NCI-H2196 (cell line): Measurements from ENCODE around the gene AMZ2.
"Not testable (repeated sequence)": the region's sequence is repeated elsewhere in the genome, so short reads cannot be mapped to it uniquely, and the experiment has no call there.

ENCODE experiments used
- DNase-seq: peaks from one replicate; lab custom pipeline; 2025; ENCODE audit not compliant: unreplicated experiment; lab: John Stamatoyannopoulos, UW

The AMZ2 gene

DNA sequence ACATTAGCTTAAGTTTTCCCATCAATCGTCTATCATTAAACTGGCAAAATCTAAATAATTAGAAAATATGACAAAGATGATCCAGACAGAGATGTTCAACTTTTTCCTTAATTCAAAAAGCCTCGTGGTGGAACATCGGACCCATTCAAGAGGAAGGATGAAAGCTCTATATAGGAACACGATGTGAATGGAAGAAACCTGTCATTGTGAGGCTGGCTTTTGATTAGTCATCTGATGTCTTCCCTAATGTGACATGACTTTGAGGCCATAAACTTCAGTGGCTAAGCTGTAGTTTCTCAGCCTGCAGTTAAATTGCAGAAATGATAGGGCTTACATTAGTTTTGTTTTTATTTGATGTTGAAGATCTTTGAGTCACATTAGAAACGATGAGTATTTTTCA, 1.0 kb downstream of the AMZ2 start:
- no peak for DNase-seq

GRCh38 chr17:68249354-68249765, 1.5 kb downstream of the AMZ2 start:
- DNase-seq, result no peak

- DNase-seq, result not testable (repeated sequence)
These were observed 5.6 kb downstream of the AMZ2 start for GRCh38 chr17:68253426-68253825.

DNA sequence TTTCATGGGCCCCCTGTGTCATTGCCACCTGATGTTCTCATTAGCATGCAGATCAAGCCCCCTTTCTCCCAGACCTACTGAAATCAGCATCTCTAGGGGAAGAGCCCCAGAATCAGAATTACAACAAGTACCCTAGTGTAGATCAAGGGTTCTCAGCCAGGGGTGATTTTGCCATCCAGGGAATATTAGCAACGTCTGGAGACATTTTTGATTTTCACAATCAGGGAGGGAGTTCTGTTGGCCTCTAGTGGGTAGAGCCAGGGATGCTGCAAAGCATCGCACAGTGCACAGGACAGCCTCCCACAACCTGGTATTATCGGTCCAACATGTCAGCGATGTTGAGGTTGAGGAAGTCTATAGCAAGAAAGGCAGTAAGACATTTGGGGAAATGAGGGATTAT, 7.3 kb downstream of the AMZ2 start:
- no peak for DNase-seq

DNA sequence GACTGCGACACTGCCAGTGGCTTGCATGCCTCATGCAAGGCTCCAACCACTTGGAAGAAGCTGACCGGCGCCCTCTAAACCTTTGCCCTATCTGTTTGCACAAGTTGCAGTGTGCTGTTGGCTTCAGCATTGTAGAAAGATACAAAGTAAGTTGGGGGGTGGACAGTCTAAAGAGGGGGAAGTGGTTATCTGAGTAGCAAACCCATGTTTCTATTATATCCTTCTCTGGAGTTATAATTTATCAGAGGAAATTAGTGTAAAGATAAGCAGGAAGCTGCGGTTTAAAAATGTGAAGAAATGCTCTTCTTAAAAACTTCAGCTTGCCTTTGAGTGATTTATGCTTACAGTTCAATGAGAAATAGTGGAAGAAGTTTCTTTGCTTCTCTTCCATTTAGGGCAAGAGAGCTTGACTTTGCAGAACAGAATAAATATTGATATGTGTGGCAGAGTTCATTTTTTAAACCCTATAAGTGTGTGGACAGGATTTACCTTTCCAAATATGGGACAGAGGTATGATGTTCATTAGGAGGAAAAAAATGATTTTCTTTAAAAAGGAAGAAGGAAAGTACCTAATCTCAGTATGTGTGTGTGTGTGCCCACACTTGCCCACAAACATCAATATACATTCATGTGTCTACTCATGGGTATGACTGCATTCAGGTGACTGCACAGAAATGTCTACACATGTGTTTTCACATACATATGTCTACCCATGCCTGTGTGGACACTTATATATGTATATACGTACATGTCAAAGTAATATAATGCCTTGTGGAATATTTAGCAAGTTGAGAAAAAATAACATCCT, 8.1 kb downstream of the AMZ2 start:
- no peak for DNase-seq

DNA sequence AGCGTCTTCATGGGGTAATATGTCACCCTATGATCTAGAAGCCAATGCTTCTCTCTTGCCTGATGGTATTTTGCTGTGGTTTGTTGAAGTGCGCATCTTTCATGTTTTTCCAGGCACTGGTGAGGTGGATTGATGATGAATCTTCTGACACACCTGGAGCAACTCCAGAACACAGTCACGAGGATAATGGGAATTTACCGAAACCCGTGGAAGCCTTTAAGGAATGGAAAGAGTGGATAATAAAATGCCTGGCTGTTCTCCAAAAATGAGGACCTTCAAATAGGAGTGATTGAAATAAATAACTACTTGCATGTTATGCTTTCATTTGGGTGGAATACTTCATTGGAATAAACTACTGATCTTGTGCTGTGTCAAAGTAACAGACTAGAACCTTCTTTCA, 8.9 kb downstream of the AMZ2 start:
- DNase-seq, result not testable (repeated sequence)

DNA sequence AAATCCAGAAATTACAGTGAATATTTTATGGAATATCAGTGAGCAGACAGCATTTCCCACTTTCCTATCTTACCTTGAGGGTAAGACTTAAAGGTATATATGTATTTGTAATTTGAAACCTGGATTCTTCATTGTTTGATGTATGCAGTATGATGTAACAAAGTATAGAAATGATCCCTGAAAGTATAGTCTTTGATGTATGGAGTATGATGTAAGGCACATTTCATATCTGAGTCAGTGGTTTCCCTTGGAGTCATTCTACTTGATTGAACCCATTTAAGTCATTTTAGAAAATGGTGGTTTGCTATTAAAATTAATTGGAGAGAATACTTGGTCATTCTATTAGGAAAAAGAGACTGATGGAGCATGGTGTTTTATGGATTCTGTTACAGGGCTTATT, 10.1 kb downstream of the AMZ2 start:
- no peak for DNase-seq

DNA sequence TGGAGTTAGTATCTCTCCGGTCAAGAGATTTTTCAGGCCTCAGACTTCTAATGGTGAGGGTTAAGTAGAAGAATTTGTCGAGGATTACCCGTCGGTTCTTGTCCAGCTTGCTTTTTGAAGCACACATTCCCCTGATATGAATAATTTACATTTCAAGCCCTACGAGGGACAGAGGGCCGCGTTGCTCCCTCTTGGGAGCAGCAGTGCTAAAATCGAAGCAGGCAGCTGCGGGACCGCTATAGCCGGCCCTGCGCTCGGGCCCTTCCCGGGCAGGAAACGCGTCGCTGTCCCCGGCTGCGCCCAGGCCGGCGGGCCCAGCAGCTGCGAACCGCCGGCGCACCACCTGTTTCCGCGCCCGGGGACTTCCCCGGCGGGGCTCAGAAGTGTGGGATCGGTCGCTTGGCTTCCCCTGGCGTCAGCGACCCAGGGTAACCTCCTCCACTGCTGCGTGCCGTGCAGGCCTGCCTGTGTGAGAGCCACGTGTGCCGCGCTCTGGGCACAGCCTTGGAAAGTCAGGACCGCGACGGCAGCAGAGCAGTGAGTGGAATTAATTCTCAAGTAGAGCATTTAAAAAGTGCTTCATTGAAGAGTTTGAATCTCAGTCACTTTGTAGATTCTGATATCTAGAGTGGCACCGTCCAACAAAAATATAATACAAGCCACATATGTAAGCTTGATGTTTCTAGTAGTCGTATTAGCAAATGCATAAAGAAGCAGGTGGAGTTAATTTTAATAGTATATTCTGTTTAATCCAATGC, 11.2 kb downstream of the AMZ2 start:
- DNase-seq, result not testable (repeated sequence)

- DNase-seq, result not testable (repeated sequence)
These were observed 11.8 kb downstream of the AMZ2 start for GRCh38 chr17:68259648-68259951.

GRCh38 chr17:68260051-68260762, 12.4 kb downstream of the AMZ2 start:
- no peak for DNase-seq

DNA sequence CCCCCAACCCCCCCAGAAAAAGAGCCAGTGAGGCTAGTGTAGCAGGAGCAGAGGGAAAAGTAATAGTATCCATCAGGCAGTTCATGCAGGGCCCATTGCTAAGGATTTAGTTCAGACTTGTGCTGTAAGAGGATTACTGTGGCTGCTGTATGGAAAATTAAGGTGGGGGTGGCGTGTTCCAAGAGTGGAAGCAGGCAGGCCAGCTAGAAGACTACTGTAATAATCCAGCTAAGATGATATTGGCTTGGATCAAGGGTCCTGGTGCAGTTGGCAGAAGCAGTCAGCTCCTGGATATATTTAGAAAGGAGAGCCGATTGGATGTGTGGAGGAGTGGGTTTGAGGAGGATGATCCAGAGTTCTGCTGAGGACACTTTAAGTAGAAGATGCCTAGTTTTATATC, 14.6 kb downstream of the AMZ2 start:
- not testable (repeated sequence) for DNase-seq

- DNase-seq, result peak; percentile 65
These were observed 15.3 kb downstream of the AMZ2 start for GRCh38 chr17:68263101-68263681.

DNA sequence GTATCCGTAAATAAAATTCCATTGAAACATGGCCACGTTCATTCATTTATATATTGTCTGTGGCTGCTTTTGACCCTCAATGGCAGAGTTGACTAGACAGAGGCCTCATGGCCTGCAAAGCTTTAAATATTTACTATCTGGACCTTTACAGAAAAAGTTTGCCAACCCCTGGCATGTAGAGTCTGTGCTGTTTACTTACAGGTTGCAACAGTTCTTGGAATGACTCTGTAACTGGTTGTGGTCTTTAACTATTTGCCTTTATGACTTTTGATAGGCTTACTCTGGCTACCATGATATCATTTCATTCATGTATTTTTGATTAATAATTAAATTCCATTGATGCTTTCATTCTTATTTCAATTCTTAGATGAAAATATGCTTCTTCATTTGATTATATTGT, 18.0 kb downstream of the AMZ2 start:
- DNase-seq, result not testable (repeated sequence)

DNA sequence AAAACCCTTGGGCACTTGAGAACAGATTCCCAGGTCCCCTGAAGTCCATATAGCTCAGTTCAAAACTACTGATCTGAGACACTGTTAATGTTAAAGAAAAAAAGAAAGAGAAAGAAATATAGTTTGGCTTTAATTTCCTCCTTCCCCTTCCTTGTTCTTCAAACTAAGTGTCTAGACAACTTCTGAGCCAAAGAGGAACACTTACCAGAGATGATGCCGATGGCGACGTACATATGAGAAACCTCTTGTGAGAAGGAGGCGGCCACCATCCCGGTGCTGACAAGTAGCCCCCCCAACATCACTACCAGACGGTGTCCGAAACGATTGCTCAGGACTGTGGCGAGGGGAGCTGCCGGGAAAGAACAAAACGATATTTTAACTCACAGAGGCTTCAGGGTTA, 25.9 kb downstream of the AMZ2 start:
- no peak for DNase-seq

- not testable (repeated sequence) for DNase-seq
These were observed 28.5 kb downstream of the AMZ2 start for GRCh38 chr17:68276339-68276738.

GRCh38 chr17:68277807-68278206, 30.0 kb downstream of the AMZ2 start:
- no peak for DNase-seq

DNA sequence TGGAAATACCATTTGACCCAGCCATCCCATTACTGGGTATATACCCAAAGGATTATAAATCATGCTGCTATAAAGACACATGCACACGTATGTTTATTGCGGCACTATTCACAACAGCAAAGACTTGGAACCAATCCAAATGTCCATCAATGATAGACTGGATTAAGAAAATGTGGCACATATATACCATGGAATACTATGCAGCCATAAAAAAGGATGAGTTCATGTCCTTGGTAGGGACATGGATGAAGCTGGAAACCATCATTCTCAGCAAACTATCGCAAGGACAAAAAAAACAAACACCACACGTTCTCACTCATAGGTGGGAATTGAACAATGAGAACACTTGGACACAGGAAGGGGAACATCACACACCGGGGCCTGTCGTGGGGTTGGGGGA, 34.1 kb downstream of the AMZ2 start:
- not testable (repeated sequence) for DNase-seq

DNA sequence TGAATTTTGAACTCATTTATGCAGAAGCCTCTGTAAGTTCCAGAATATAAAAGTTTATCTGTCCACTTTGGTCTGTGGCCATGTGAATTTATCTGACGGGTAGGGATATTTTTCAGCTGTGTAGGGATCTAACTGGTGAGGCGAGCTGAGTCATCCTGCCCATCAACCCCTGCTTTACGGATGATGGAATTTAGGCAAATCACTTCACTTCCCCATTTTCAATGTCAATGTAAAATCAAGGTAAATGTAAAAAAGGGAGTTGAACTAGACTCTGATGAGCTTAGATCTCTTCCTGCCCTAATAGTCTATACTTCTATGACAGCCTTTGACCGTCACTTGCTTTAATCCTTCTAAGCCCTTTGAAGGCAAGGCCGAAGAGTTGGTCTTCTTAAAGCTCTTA, 40.5 kb downstream of the AMZ2 start:
- DNase-seq, result no peak

DNA sequence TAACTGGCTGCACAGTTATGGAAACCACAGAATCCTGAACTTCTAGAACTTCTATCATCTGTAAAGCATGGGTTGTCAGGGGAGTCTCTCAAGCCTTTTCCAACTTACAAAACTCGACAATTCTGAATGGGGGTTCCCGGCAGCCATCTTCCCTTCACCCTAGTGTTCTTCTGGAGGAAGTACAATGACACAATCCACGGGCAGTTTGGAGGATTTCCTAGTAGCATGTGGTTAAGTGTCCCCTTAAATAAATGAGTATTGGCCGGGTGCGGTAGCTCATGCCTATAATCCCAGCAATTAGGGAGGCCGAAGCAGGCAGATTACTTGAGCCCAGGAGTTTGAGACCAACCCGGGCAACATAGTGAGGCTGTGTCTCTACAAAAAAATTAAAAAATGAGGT, 41.0 kb downstream of the AMZ2 start:
- DNase-seq, result no peak

DNA sequence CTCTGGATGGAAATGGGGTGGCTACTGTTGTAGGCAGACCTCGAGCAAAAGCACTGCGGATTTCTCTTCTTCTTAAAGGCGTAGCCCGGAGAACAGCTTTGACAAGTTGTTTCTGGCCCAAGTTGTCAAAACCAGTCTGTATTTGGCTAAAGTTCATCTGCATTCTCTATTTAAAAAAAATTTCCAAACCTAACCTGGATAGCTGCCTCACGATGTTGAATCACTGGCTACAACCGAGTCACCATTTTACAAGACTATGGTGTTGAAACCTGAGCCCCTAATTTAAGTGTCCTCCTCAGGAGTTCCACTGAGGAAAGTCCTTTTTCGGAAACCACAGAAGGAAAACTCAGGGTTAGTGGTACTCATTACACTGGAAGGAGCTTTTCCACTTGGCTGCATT, 41.6 kb downstream of the AMZ2 start:
- no peak for DNase-seq

DNA sequence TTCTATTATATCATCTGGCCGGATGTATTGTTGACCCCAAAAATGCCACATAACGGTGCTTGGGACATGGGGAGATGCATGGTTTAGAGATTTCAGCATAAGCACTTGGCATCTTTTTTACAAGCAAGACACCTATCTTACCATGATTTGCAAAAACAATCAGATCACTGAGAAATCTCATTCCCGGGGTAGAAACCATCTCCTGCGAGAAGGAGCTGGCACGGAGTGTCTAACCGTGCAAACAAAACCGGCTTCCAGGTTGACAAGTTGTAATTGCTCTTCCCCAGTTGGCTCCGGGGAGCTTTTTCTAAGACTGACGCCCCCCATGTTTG, 42.1 kb downstream of the AMZ2 start:
- no peak for DNase-seq
